GM18909 (cell line): Measurements from ENCODE around the gene GEMIN7.

Experiments
- ATAC-seq: cut with Tn5 transposase; IDR thresholded peaks from one replicate; pipeline ENCODE4 v1.9.1; 2021; ENCODE audit warnings: mild to moderate bottlenecking; ENCODE audit not compliant: unreplicated experiment, poor library complexity

GEMIN7 gene

DNA sequence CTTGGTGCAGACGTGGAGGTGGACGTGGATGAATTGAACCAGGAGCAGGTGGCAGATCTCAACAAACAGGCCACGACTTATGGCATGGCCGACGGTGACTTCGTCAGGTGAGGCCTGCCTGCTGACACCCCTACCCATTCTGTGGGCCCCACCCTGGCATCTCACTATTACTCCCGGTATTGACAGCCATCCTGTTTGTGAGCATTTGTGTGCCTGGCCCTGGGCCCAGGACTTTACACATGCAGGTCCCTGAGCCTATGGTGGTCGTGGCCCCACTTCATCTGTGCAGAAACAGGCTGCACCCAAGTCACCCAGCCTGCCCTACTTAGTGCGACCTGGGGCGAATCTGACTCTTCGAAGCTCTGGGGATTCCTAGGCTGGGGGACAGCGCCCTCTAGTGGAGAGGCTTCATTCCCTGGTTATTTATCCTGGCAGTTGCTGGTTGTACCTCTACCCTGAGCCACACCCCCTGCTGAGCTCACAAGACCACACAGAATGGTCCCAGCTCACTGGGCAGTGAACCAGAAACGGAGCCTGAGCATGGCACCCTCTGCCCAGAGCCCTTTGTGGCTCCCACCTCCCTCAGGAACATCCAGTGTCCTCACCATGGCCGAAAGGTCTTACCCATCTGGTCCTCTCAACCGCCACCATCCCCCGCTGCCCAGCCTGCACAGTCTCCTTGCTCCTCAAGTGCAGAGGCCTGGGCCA lies 19.6 kb upstream of the GEMIN7 start:
- ATAC-seq: no peak

DNA sequence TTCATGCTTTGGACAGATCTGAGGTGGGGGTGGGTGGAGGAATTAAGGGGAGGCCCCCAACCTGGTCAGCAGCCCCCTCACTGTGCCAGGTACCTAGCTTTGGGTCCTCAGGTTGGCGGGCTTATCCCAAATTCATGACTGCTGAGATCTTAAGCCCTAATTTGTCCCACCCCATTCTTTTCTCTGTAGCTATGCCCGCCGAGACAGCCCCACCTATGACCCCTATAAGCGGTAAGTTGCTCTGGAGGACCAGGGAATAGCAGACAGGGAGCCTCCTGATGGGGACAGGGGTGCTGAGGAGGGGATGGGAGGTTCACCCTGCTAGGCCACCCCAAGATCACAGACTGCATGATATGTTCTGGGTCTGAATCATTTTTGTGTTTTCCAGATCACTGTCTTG lies 17.1 kb upstream of the GEMIN7 start:
- ATAC-seq: no peak

DNA sequence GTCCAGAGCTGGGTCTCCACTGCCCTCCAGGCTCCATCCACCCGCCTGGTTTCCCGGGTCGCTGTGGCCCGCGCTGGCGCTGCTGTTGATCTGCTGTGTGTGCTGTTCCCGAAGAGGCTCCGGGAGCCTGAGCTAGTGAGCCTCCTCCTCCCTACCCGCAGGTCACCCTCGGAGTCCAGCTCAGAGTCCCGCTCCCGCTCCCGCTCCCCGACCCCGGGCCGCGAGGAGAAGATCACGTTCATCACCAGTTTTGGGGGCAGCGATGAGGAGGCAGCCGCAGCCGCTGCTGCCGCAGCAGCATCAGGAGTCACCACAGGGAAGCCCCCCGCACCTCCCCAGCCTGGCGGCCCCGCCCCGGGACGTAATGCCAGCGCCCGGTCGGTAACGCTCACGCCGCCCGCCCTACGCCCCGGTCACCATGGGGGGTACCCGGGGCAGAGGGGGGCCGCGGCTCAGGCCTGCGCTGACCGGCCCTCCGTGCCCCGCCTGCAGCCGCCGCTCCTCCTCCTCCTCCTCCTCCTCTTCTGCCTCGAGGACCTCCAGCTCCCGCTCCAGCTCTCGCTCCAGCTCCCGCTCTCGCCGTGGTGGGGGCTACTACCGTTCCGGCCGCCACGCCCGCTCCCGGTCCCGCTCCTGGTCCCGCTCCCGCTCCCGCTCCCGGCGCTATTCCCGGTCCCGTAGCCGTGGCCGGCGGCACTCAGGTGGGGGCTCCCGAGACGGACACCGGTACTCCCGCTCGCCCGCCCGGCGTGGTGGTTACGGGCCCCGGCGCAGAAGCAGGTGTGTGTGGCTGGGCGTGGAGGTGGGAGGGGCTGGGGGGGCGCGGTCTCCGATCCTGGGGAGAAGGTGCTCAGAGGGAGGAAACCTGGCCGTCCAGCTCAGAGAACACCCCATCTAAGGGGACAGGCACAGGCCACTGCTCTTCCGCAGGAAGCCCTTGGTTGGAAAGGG lies 14.9 kb upstream of the GEMIN7 start:
- no peak for ATAC-seq

DNA sequence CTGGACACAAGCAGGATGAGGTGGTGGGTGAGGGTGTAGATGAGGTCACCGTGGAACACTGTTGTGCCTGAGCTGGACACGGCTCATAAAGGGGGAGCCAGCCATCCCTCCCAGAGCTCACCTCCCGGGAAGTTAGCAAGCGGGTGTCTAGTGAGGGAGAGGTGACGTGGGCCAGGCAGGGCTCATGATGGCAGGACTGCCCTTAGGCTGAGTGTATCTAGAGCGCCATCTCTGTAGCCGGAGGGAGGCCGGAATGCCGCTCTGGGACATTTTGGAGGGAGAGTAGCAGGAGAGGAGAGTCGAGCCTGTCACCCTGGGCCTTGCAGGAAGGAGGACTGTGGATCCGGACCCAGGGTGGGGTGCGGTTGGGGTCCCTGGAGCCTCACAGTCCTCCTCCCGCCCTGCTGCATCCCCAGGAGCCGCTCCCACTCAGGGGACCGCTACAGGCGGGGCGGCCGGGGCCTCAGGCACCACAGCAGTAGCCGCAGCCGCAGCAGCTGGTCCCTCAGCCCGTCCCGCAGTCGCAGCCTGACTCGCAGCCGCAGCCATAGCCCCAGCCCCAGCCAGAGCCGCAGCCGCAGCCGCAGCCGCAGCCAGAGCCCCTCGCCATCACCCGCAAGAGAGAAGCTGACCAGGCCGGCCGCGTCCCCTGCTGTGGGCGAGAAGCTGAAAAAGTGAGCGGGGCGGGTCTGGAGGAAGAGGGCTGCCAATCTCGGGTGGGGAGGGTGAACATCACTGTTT lies 12.0 kb upstream of the GEMIN7 start:
- no peak for ATAC-seq

DNA sequence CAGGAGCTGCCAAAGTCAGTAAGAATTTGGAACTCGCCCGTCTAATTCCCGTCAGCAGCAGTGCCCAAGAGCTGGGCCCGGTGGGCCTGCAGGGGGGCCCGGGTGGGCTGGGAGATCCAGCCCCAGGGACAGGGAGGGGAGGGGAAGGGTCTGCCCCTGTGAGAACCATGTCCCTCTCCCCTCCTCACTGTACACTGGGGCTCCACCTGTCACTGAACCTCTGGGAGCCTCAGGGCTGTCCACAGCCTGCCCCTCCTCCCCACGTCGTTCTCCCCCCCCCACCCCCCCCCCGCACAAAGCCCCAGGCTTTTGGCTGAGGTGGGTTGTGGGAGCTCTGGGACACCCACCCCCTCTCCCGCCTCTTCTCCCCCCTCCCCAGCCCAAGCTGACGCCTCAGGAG lies 11.0 kb upstream of the GEMIN7 start:
- no peak for ATAC-seq

DNA sequence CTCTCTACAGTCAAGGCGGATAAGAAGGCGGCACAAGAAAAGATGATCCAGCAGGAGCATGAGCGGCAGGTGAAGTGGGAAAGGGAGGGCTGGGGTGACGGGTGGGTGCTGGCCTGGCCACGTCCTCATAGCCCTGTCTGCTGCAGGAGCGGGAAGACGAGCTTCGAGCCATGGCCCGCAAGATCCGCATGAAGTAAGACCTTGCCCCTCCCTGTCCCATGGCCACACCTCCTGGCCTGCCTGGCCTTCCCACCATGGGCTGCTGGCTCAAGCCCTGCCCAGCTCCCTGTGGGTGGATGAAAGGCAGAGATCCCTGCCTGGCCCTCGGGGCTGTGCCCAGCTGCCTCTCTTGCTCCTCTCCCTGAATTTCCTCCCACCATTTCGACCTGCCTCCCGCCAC lies 10.0 kb upstream of the GEMIN7 start:
- ATAC-seq: no peak

DNA sequence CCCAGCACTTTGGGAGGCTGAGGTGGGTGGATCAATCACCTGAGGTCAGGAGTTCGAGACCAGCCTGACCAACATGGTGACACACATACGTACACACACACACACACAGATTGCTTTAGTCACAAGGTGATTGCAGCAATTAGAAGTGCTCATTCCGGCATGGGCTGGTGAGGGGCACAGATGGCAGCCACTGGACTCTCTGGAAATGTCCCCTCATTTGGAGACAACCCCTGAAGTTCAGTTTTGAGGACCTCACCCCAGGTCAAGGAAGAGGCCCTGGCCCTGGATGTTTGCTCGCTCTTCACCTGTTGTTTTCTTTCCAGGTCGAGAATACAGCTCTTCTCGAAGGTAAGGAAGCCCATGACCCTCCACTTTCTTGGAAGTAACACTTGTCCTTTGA lies 8.8 kb upstream of the GEMIN7 start:
- no peak for ATAC-seq

DNA sequence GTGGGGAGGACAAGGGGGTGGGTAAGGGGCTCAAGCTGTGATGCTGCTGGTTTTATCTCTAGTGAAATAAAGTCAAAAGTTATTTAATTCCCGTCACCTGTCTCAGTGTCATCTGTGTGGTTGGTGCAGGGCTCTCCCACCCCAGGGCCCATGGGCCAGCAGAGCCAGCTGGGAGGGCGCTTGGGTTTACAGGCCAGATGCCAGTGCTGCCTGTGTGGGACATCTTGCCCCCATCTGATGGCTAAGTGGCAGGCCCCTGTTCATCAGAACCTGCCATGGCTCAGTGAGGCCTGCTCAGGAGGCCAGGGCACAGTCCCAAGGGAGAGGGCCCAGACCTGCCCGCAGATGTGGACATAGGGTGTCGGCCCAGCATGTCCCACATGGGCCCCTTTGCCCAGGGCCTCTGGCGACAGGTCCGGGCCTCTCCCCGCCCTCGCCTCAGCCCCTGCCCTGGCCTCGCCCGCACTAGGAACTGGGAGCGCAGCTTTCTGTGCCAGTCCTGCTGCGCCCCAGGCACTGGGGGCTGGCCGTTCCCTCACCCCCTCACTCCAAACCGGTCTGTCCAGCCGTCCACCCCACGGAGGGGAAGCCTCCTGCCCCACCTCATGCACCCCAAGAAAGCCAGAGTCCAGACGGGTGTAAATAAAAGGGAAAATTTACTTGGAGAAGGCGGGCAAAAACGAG lies 8.1 kb upstream of the GEMIN7 start:
- no peak for ATAC-seq

DNA sequence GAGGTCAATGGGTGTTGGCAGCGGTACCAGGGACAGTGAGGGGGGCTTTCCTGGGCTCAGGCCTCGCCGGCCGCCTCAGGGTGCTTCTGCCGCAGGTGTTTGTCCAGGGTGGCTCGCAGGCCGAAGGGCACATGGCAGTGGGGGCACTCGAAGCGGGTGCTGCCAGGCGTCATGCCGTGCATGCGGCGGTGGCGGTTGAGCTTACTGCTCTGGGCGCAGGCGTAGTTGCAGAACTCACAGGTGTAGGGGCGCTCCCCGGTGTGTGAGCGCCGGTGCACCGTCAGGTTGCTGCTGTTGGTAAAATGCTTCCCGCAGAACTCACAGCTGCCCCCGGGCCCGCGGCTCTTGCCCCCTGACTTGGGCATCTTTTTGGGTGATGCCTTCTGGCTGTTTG lies 7.5 kb upstream of the GEMIN7 start:
- ATAC-seq: no peak

DNA sequence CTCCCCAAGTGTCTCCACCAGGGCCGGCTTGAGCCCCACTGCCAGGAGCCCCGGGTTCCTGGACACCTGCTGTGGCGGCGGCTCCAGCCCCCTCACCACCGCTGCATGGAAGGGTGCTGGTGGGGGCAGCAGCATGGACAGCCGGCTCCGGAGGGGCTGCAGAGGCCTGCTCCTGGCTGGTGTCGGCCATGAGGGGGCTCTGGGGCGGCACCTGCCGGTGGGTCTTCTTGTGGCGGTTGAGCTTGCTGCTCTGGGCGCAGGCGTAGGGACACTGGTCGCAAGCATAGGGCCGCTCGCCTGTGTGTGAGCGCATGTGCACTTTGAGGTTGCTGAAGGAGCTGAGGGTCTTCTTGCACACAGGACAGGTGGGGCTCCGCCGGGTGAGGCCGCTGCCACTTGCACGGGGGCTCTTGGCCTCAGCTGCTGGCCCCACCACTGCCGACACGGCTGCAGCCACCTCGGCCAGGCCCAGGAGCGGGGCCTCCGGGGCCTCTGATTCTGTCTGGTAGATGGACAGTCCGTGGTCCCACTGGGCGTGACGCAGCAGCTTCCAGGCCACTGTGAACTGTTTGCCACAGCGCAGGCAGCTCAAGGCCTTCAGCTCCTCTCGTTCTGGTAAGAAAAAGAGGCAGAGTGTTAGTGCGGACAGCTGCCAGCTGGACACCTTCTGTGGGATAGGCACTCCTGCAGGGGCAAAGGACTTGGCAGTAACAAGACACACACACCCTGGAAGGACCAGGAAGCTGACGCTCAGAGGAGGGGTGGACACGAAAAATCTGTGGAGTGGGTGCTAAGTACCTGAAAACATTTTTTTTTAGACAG lies 6.9 kb upstream of the GEMIN7 start:
- ATAC-seq: no peak

DNA sequence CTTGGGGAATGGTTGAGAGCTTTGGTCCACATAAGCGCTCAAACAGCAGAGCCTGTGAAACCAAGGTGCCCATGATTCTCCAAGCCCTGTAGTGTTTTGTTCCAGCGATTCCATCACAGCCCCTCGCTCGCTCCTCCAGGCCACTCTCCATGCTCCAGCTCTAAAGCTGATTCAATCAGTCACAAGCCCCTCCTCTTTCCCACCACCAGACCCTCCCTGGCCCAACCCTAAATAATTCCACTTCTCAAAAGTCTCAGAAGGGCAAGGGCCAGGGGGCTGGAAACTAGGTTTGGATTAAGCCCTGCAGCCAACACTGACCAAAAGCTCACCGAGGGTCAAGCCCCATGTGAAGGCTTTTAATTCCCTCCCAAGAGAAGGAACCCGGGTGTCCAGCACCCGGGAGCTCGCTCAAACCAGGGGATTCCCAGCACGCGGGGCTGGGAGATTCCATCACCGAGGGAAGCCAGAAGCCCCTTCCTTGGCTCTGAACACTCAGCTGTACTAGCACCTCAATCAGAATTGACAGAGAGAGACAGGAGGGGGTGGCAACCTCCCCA lies 4.2 kb upstream of the GEMIN7 start:
- no peak for ATAC-seq

DNA sequence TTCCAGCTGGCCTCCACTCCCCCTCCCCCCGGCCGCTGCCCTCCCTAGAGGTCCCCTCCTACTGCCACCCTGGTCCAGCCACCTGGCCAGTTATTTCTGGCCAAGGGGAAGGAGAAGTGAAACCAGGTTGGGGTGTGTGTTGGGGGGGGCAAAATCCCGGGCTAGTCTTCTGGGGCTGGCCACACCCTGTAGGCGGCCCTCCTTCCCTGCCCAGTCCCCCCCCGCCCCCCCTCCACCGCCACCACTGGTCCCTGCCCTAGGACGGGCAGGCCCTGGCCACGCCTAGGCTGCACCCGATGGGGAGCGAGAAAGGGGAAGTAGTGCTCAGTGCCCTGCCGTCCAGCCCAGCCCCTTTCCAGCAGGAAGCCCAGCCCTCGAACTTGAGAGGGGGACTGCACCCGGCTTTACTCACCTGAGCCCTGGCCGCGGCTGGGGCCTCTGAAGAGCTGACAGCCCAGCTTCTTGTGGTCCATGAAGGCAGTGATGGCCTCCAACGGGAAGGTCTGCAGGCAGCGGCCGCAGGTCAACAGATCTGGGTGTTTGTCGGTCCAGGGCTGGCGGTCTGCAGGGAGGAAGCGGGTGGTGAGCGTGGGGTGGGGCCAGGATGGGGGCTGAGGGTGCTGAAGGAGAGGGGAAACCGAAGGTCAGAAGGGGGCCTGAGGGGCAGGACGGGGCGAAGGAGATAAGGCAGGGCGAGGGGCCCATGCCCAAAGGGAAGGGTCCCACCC lies 3.6 kb upstream of the GEMIN7 start:
- peak; percentile 58 for ATAC-seq

DNA sequence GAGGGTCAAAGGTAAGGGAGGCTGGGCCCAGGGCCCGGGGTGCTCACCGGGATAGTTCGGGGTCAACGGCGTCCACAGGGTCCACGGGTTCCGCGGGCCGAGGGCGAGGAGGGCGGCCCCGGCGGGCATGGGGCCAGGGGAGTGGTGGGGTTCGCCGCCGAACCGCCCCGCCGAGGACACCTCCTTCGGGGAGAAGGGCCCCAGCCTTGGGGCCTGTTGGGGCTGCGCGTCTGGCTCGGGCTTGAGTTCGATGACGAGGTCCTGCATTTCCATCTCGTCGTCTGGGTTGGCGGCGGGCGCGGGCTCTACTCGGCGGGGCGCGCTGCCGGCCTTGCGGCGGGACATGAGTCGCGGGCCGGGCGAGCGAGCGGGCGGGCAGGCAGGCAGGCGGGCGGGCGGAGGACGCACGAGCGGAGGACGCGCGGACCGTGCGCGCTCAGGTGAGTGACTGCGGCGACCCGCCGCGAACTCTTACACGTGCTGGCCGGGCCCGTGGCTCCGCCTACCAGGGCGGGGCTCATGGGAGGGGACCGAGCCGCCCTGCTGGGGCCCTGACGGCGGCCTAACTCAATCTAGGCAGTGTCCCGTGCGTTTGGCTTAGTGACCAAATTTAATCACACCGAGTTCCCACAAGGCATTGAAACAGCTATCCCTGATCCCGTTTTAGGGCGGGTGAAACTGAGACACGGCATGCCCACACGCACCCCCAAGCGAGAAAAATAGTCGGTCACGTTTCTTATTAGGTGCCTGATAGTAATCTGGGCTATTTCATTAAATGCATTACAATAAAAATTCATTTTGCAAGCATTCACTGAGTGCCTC lies 2.8 kb upstream of the GEMIN7 start, which contains the start of gene ZNF296:
TSS of gene ZNF296 (minus strand) at position 450 of the 822 bp plus-strand sequence. CDS start at position 345, 105 bp downstream.
- ATAC-seq: peak; percentile 44

DNA sequence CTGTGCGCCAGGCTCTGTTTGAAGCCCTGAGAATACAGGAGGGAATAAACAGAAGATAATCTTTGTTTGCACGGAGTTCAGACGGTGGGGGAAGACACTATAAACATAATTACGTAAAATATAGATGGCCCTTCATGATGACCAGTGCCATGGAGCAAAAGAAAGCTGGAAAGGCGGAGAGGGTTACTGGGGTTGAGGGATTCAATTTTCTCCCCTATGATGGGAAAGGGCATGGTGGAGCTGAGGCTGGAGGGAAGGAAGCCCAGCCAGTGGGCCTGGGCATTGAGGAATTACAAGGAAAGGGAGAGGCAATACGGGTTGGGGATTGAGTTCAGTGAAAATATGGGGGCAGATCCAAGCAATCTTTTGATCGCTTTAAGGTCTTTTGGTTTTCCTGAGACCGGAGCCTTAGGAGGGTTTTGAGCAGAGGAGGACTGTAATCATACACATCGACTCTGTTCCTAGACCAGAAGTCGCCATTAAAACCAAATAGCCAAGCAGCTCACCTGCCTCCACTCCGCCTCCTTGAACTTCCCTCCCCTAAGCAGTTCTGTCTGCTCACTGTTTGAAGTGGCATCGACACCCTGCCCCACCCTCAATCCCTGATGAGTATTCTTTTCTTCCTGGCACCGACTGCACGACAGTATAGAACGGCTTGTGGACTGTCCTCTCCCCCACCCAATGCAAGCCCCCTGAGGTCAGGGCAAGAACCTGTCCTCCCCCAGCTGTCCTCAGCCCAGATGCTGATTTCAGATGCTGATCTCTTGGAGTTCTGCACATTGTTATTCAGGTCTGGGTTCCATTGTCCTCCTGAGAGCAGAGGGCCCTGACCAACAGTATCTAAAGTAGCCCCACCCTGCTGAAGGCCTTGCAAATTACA lies 2.0 kb upstream of the GEMIN7 start:
- no peak for ATAC-seq

DNA sequence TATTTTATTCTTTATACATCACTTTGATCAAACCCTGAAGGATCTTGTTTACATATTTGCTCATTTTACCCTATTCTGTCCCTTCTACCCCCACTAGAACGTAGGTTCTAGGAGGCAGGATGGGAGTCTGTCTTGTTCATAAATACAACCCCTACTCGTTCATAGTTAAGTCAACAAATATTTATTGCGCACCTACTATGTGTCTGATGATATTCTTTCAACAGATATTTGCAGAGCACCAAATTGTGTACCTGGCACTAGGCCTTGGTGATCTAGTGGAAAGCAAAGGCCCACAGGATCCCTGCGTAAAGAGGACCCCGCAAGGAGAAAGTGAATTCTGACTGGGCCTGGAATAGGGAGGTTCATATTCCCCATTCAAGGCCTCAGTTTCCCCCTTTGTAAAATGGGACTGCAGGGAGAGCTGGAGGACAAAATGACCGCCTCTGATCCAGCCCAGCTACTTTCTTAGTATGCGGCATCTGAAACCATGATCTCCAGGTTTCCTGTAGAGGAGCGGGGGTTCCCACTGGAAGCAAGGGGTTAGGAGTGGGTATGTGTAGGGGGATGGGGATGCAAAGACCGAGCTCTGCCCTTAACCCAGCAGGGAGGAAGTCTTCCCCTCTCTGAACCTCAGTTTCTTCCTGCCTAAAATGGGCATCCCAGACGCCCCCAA lies 534 bp upstream of the GEMIN7 start:
- no peak for ATAC-seq

DNA sequence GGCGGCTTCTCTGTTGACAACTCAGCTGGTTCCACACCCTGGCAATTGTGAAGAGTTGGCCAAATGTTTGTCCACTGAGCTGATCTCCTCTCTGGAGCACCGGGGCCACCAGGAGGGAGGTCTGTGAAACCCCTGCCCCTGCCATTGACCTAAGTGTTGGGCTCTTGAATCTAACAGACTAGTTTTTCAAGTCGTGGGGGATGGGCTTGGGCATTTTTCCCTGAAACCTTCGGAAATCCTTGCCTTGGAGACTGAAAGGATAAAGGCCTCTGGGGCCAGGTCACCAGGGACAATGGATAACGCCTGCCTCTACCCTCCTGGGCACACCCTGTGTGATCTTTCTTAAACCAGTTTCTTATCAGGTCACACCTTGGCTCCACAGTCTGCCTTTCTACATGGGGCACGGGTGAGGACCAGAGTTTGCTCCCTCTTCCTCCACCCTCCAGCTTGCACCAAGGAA lies 881 bp downstream of the GEMIN7 start:
- ATAC-seq: no peak
